Prostate gland (tissue), 2 donors: Measurements from ENCODE around the gene MED6. TPM values are rescaled to one million over a fixed set of nuclear protein-coding genes. Genes with fewer than 3 reads are reported as not detected.
A peak's percentile ranks its signal among the peaks of the same experiment; 100 is the strongest.

Experiments used
- DNase-seq: peaks from one replicate; pipeline ENCODE4 v3.0.0-alpha.2; 2019; ENCODE audit warnings: low spot score
- H3K27ac ChIP-seq, 2 donors: fragments of 200-600 bp; sonication (generic); 2 replicates each; pipeline ENCODE4 v1.5.1; 2017 to 2019
- H3K27me3 ChIP-seq: fragments of 200-600 bp; sonication (generic); replicated peaks from 2 replicates; pipeline ENCODE4 v1.5.1; 2019; ENCODE audit not compliant: insufficient read depth
- H3K36me3 ChIP-seq, 2 donors: fragments of 200-600 bp; sonication (generic); 1 replicate in 1 of 2; 2 replicates in 1 of 2; pipeline versions ENCODE4 v1.5.1 to v1.8.1; 2017 to 2019
- H3K4me1 ChIP-seq: fragments of 200-600 bp; sonication (generic); replicated peaks from 2 replicates; pipeline ENCODE4 v1.5.1; 2019
- H3K4me3 ChIP-seq, 2 donors: fragments of 200-600 bp; sonication (generic); 2 replicates each; pipeline ENCODE4 v1.5.1; 2017 to 2019
- H3K9me3 ChIP-seq: fragments of 200-600 bp; sonication (generic); 2 replicates; pipeline ENCODE4 v1.5.1; 2017
- POLR2A ChIP-seq: fragments of 450-650 bp; IDR thresholded peaks from one replicate; pipeline ENCODE4 v1.6.1; 2016; ENCODE audit warnings: antibody characterized with exemption, mild to moderate bottlenecking
- POLR2AphosphoS5 ChIP-seq: sonication (generic); formaldehyde crosslinking; IDR thresholded peaks from one replicate; pipeline ENCODE4 v1.6.1; 2017; ENCODE audit warnings: antibody characterized with exemption
- WGBS: methylation state at CpG from one replicate; pipeline ENCODE4 v1.1.5; 2018; 5-methylcytosine and 5-hydroxymethylcytosine counted together
- intact Hi-C: fragments of 100-400 bp; cut with DNase I; formaldehyde crosslinking; loops from one replicate; pipeline ENCODE4 v1.14.2; 2022
- total RNA-seq, 2 donors: library from RNA; depleted of rRNA; stranded (reverse); fragments of >200 nt; gene quantifications; one replicate each; pipeline ENCODE4 v1.1.0, GENCODE V29; 2016
- TF ChIP-seq, protein P1 (sequence below), 4 experiments: fragments of 200-600 bp in 2 of 4; fragments of 450-650 bp in 2 of 4; sonication (generic) in 2 of 4; IDR thresholded peaks; 1 replicate in 3 of 4; 2 replicates in 1 of 4; pipeline ENCODE4 v1.5.1; 2016 to 2019; ENCODE audit warnings: antibody characterized with exemption in 4 of 4, mild to moderate bottlenecking in 2 of 4, moderate library complexity in 2 of 4

The MED6 gene
- total RNA-seq, 2 donors from 2014 or later, result 27.4 to 41.4 TPM

- Histone ChIP-seq H3K27me3 (no peaks in the 10 kb centered on the region), H3K4me1 (no peaks in the 10 kb centered on the region), H3K9me3 (no peaks in the 10 kb centered on the region), H3K36me3 (no peaks in the 10 kb centered on the region), H3K27ac (no peak overlapping the region), H3K4me3 (no peak overlapping the region)
- TF ChIP-seq POLR2AphosphoS5, result no peak
- TF ChIP-seq, protein P1, sequence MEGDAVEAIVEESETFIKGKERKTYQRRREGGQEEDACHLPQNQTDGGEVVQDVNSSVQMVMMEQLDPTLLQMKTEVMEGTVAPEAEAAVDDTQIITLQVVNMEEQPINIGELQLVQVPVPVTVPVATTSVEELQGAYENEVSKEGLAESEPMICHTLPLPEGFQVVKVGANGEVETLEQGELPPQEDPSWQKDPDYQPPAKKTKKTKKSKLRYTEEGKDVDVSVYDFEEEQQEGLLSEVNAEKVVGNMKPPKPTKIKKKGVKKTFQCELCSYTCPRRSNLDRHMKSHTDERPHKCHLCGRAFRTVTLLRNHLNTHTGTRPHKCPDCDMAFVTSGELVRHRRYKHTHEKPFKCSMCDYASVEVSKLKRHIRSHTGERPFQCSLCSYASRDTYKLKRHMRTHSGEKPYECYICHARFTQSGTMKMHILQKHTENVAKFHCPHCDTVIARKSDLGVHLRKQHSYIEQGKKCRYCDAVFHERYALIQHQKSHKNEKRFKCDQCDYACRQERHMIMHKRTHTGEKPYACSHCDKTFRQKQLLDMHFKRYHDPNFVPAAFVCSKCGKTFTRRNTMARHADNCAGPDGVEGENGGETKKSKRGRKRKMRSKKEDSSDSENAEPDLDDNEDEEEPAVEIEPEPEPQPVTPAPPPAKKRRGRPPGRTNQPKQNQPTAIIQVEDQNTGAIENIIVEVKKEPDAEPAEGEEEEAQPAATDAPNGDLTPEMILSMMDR (IDR thresholded peaks at IDR 0.05), result peak in 2 of 4 experiments; percentile 16 to 24
- WGBS, result 64% methylated on average over 2 of the region's 2 CpGs
- DNase-seq, result no peak
- intact Hi-C loops, result no loop called here
These were observed 32.7 kb downstream of the MED6 start for GRCh38 chr14:70567791-70568190.

DNA sequence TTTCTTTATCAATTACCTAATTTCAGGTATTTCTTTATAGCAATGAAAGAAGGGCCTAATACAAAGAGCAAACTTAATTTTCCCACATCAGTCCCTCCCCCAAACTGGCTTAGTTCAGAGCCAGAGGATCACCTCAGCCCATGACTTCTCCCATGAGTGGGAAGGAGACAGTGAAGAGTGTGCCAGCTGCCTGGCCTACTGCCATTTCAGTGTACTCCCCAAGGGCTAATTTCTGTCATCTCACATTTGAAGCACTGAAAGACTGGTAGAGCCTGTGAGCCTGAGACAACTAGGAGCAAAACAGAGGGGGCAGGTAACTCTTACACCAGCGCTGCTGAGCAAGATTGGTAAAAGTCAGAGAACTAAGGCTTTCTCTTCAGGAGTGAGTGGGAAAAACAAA, 36.6 kb downstream of the MED6 start:
- no peaks in the 10 kb centered on the region for H3K4me1 ChIP-seq
- intact Hi-C loops, result no loop called here
- no peaks in the 10 kb centered on the region for H3K27me3 ChIP-seq
- H3K4me3 ChIP-seq, result no peak overlapping the region
- H3K27ac ChIP-seq, result no peak overlapping the region
- no peaks in the 10 kb centered on the region for H3K9me3 ChIP-seq
- no peak for DNase-seq
- 100% methylated on average over 1 of the region's 1 CpG for WGBS
- TF ChIP-seq, protein P1 (IDR thresholded peaks at IDR 0.05), result no peak
- TF ChIP-seq POLR2A (no peak), POLR2AphosphoS5 (no peak)
- H3K36me3 ChIP-seq, result no peaks in the 10 kb centered on the region

DNA sequence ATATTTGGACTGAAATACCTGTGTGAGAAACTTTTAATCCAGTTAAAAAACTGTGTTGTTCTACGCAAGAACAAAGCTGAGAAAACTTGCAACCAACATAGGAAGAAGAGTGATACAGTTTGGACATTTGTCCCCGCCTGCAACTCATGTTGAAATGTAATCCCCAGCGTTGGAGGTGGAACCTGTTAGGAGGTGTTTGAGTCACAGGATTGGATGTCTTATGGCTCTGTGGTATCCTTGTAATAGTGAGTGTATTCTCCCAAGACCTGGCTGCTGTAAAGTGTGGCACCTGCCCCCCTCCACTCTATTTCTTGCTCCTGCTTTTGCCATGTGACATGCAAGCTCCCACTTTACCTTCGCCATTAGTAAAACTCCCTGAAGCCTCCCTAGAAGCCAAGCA, 37.0 kb downstream of the MED6 start:
- Histone ChIP-seq H3K4me1 (no peaks in the 10 kb centered on the region), H3K27ac (no peak overlapping the region), H3K27me3 (no peaks in the 10 kb centered on the region), H3K9me3 (no peaks in the 10 kb centered on the region), H3K36me3 (no peaks in the 10 kb centered on the region), H3K4me3 (no peak overlapping the region)
- no peak for DNase-seq
- TF ChIP-seq, protein P1 (IDR thresholded peaks at IDR 0.05), result no peak
- TF ChIP-seq POLR2AphosphoS5 (no peak), POLR2A (no peak)
- intact Hi-C loops, result no loop called here
- WGBS, result 96% methylated on average over 4 of the region's 4 CpGs

DNA sequence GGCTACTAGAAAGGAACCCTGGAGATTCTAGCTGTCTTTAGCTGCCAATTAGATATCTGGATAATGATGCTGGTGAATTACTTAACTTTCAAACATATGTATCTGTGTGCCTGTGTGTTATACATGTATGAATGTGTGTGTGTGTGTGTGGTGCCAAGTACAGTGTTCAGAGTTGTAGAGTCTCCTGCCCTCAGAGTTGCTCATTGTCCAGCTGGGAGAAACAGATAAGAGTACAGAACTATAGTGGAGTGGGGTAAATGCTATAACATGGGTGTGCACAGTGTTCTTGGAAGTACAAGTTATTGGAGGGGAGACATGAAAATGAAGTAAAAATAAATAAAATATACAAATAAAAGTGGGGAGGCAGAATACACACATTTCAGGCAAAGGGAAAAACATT, 42.1 kb downstream of the MED6 start:
- DNase-seq, result no peak
- intact Hi-C loops, result no loop called here
- H3K4me3 ChIP-seq, result no peak overlapping the region
- H3K4me1 ChIP-seq, result no peaks in the 10 kb centered on the region
- no peaks in the 10 kb centered on the region for H3K36me3 ChIP-seq
- H3K27ac ChIP-seq, result no peak overlapping the region
- TF ChIP-seq POLR2AphosphoS5 (no peak), POLR2A (no peak)
- TF ChIP-seq, protein P1 (IDR thresholded peaks at IDR 0.05), result no peak
- H3K9me3 ChIP-seq, result no peaks in the 10 kb centered on the region
- no peaks in the 10 kb centered on the region for H3K27me3 ChIP-seq

DNA sequence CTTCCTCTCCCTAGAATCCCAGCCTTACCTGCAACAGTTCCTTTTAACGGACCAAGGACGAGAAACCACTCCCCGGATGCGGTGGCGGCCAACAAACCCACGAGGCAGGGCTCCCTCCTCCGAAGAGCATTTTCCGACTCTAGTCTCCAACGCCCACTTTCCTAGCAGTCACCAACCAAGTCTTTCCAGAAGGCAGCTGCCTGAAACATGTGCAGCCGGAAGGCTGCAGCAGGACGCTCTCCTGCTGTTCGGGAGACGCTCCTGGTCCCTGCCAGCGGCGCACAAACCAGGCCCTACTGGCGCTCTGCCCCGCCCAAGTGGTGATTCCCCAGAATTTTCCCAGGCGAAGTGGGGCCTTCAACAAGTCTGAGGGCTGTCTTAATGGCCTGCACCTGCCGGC, 44.6 kb downstream of the MED6 start:
- no peak overlapping the region for H3K27ac ChIP-seq
- TF ChIP-seq POLR2A, result no peak
- TF ChIP-seq, protein P1 (IDR thresholded peaks at IDR 0.05), result no peak
- no peak for TF ChIP-seq POLR2AphosphoS5
- DNase-seq, result no peak
- 29% methylated on average over 19 of the region's 19 CpGs for WGBS
- no peaks in the 10 kb centered on the region for H3K9me3 ChIP-seq
- H3K27me3 ChIP-seq, result no peaks in the 10 kb centered on the region
- H3K36me3 ChIP-seq, result no peaks in the 10 kb centered on the region
- no peak overlapping the region for H3K4me3 ChIP-seq
- intact Hi-C loops, result no loop called here
- no peaks in the 10 kb centered on the region for H3K4me1 ChIP-seq
